ENCODE measurements around the gene KIAA0232.
A peak's percentile ranks its signal among the peaks of the same experiment; 100 is the strongest.

Gene KIAA0232

DNA sequence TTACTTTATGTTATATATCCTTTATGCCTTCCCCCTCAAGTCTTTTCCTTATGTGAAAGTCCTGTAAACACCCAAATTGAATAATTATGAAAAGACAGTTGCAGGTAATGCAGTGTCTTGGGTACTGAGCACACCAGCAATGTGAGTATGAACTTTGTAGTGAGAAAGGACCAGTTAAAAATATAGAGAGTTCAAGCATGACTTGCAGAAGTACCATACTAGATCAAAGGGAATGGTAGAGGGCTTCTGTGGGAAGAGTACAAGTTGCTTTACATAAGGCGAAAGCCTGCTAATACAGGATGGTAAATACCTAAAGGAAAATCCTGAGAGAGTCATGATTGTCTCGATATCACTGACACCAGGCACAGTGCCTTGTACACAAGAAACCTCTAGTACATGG, 25.7 kb downstream of the KIAA0232 start:
- TF ChIP-seq, protein P1, sequence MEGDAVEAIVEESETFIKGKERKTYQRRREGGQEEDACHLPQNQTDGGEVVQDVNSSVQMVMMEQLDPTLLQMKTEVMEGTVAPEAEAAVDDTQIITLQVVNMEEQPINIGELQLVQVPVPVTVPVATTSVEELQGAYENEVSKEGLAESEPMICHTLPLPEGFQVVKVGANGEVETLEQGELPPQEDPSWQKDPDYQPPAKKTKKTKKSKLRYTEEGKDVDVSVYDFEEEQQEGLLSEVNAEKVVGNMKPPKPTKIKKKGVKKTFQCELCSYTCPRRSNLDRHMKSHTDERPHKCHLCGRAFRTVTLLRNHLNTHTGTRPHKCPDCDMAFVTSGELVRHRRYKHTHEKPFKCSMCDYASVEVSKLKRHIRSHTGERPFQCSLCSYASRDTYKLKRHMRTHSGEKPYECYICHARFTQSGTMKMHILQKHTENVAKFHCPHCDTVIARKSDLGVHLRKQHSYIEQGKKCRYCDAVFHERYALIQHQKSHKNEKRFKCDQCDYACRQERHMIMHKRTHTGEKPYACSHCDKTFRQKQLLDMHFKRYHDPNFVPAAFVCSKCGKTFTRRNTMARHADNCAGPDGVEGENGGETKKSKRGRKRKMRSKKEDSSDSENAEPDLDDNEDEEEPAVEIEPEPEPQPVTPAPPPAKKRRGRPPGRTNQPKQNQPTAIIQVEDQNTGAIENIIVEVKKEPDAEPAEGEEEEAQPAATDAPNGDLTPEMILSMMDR (IDR thresholded peaks at IDR 0.05; ENCODE audit: insufficient read depth, low read depth, low read length, missing control alignments) = no peak
- no peak overlapping the region for H3K4me3 ChIP-seq (ENCODE audit: low read length)
- DNase-seq (ENCODE audit: low read depth) = no peak

DNA sequence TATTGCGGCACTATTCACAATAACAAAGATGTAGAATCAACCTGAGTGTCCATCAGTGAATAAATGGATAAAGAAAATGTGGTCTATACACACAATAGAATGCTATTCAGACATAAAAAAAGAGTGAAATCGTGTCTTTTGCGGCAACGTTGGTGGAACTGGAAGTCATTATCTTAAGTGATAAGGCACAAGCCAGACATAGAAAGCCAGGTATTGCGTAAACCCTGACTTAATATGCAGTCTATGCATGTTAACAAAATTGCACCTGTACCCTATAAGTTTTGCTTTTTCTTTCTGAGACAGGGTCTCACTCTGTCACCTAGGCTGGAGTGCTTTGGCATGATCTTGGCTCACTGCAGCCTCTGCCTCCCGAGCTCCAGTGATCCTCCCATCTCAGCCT, 28.6 kb downstream of the KIAA0232 start:
- TF ChIP-seq, protein P1 (IDR thresholded peaks at IDR 0.05; ENCODE audit: insufficient read depth, low read depth, low read length, missing control alignments) = no peak

DNA sequence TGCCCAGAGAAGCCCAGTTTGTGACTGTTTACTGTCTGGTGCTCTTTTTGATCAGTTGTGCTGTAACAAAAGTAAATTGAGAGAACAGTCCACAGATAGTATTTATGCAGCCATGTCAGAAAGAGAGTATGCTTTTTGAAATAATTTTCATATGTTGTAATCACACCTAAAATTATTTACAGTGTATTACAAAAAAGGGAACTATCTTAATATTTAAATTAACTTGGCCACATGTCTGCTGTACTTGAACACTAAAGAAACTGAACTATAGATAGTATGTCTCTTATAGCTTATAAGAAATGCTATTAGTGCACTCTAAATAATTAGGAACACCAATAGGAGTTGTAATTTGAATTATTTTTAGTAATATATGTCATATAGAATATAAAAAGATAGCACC, 30.2 kb downstream of the KIAA0232 start:
- no peak for DNase-seq (ENCODE audit: low read depth)
- H3K4me3 ChIP-seq (ENCODE audit: low read length) = no peak overlapping the region
- TF ChIP-seq, protein P1 (IDR thresholded peaks at IDR 0.05; ENCODE audit: insufficient read depth, low read depth, low read length, missing control alignments) = no peak

More for the DNA sequence above, 28.6 kb downstream of the KIAA0232 start:
- no peak for DNase-seq (ENCODE audit: low read depth)
- H3K4me3 ChIP-seq (ENCODE audit: low read length) = no peak overlapping the region

DNA sequence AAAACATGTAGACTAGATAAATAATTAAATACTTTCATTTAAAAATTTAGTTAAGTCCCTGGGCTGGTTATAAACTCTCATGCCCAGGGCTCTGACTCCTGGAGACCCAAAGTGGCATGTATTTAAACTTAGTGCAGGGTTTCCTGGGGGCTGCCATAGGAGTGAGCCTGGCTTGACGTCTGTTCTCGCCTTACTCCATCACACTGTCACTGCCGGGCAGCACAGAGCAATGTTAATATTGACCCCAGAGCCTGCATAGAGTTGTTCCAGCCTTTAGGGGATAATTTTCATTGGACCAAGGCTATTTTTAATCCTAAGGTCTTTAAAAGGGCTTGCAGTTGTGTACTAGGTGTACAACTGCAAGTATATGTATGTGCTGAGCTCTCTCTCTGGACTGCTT, 31.2 kb downstream of the KIAA0232 start:
- DNase-seq (ENCODE audit: low read depth) = no peak
- TF ChIP-seq, protein P1 (IDR thresholded peaks at IDR 0.05; ENCODE audit: insufficient read depth, low read depth, low read length, missing control alignments) = no peak

DNA sequence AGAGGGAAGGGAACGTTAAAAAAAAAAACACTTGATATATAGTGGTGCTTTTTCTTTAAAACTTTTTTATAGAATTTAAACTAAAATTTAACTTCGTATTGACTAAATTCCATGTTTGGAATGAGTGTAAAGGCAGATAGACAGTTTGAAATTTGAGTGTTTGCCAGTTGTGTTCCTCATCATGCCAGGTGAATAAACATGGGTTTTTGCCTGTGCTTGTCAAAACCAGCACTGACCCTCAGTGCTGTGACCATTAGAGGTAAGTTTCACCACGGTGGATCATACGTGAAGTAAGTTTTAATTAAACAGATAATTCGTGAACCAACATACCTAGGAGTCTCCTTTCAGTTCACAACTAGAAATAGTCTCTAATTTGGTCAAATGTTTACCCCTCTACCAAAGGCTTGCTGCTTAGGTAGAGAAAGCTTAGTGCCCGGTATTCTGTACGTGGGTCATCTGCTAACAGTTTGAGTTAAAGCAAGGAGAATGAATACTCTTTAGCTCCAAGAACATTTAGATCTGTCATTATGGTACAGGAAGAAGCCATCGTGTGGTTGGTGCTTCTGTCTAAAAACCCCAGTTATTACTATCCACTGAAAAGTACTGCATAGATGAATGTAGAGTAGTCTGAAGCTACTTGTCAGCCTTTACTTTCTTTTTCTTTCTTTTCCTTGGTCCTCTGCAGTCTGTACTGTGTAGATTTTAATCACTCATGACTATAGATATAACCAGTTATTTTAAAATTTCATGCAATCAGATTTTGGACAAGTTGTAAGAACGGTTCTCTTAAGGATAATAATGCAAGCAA, 32.7 kb downstream of the KIAA0232 start:
- TF ChIP-seq, protein P1 (IDR thresholded peaks at IDR 0.05; ENCODE audit: insufficient read depth, low read depth, low read length, missing control alignments) = no peak
- peak; percentile 60 for DNase-seq (ENCODE audit: low read depth)
- no peak overlapping the region for H3K4me3 ChIP-seq (ENCODE audit: low read length)

More for the DNA sequence above, 31.2 kb downstream of the KIAA0232 start:
- no peak overlapping the region for H3K4me3 ChIP-seq (ENCODE audit: low read length)

DNA sequence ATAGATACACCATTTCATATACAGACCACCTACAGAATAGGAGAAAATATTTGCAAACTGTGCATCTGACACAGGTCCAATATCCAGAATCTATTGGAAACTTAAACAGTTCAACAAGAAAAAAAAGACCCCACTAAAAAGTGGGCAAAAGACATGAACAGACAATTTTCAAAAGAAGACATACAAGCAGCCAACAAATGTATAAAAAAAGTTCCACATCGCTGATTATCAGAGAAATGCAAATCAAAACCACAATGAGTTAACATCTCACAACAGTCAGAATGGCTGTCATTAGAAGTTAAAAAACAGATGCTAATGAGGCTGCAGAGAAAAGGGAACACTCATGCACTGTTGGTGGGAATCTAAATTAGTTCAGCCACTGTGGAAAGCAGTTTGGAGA, 36.8 kb downstream of the KIAA0232 start:
- TF ChIP-seq, protein P1 (IDR thresholded peaks at IDR 0.05; ENCODE audit: insufficient read depth, low read depth, low read length, missing control alignments) = no peak

DNA sequence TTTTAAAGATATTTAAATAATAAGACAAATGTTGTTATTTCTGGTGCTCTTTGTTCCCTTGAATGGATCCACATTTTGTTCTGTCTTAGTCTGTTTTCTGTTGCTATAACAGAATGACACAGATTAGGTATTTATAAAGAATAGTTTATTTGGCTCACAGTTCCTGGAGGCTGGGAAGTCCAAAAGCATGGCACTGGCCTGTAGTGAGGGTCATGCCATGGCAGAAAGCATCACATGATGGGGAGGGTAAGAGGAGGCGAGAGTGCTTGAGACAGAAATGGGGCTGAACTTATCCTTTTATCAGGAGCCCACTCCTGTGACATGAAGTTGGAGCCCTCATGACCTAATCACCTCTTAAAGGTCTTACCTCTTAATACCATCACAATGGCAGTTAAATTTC, 38.2 kb downstream of the KIAA0232 start:
- no peak for DNase-seq (ENCODE audit: low read depth)
- H3K4me3 ChIP-seq (ENCODE audit: low read length) = no peak overlapping the region
- TF ChIP-seq, protein P1 (IDR thresholded peaks at IDR 0.05; ENCODE audit: insufficient read depth, low read depth, low read length, missing control alignments) = no peak

More for the DNA sequence above, 36.8 kb downstream of the KIAA0232 start:
- H3K4me3 ChIP-seq (ENCODE audit: low read length) = no peak overlapping the region
- DNase-seq (ENCODE audit: low read depth) = no peak

Measured in epithelial cell of esophagus (primary cell).